GM23338 (cell line): ENCODE measurements around the gene TGIF2. TPM values are rescaled to one million over a fixed set of nuclear protein-coding genes. Genes with fewer than 3 reads are reported as not detected.

ENCODE experiments used
- ATAC-seq: fragments of 200-7000 bp; cut with Tn5 transposase; 3 replicates; pipeline ENCODE4 v1.9.1; 2020
- DNase-seq: peaks from one replicate; pipeline ENCODE4 v3.0.0-alpha.2; 2015; ENCODE audit warnings: low spot score
- H2AFZ ChIP-seq: fragments of 200-600 bp; sonication (generic); 2 replicates; pipeline ENCODE4 v1.8.0; 2016; ENCODE audit warnings: antibody characterized with exemption, mild to moderate bottlenecking, moderate library complexity
- H3F3A ChIP-seq: fragments of 200-600 bp; sonication (generic); replicated peaks from 2 replicates; pipeline ENCODE4 v1.8.0; 2017; ENCODE audit warnings: antibody characterized with exemption, mixed run types, low read depth
- H3K27ac ChIP-seq: fragments of 200-600 bp; sonication (generic); 2 replicates; pipeline ENCODE4 v1.6.1; 2016; ENCODE audit warnings: low read depth
- H3K27me3 ChIP-seq: fragments of 200-600 bp; sonication (generic); 2 replicates; pipeline ENCODE4 v1.8.0; 2016; ENCODE audit warnings: mild to moderate bottlenecking, mixed run types, moderate library complexity; ENCODE audit not compliant: insufficient read depth
- H3K36me3 ChIP-seq: fragments of 200-600 bp; sonication (generic); 2 replicates; pipeline ENCODE4 v1.8.0; 2016; ENCODE audit warnings: mild to moderate bottlenecking; ENCODE audit not compliant: insufficient read depth
- H3K4me1 ChIP-seq: fragments of 200-600 bp; sonication (generic); 2 replicates; pipeline ENCODE4 v1.8.0; 2016; ENCODE audit warnings: mild to moderate bottlenecking, moderate library complexity; ENCODE audit not compliant: insufficient read depth
- H3K4me2 ChIP-seq: fragments of 200-600 bp; sonication (generic); 2 replicates; pipeline ENCODE4 v1.7.1; 2017; ENCODE audit warnings: mixed run types
- H3K4me3 ChIP-seq: fragments of 200-600 bp; sonication (generic); 2 replicates; pipeline ENCODE4 v1.6.1; 2016; ENCODE audit warnings: mixed run types
- H3K79me2 ChIP-seq: fragments of 200-600 bp; sonication (generic); replicated peaks from 2 replicates; pipeline ENCODE4 v1.8.0; 2017; ENCODE audit warnings: mild to moderate bottlenecking; ENCODE audit not compliant: insufficient read depth
- H3K9me2 ChIP-seq: fragments of 200-600 bp; sonication (generic); 2 replicates; pipeline ENCODE4 v1.8.0; 2017; ENCODE audit not compliant: insufficient read depth
- H4K20me1 ChIP-seq: fragments of 200-600 bp; sonication (generic); replicated peaks from 2 replicates; pipeline ENCODE4 v1.8.0; 2017; ENCODE audit warnings: mild to moderate bottlenecking; ENCODE audit not compliant: insufficient read depth
- H3K27ac Mint-ChIP-seq: 2 replicates; pipeline ENCODE4 v1.8.0; 2020; ENCODE audit warnings: inconsistent platforms, mild to moderate bottlenecking, moderate library complexity, mixed read lengths
- H3K27me3 Mint-ChIP-seq: 3 replicates; pipeline ENCODE4 v1.8.0; 2022; ENCODE audit warnings: low read depth, mild to moderate bottlenecking, moderate library complexity, mixed read lengths, inconsistent platforms; ENCODE audit not compliant: insufficient read depth, poor library complexity
- H3K36me3 Mint-ChIP-seq: 3 replicates; pipeline ENCODE4 v1.8.0; 2021; ENCODE audit warnings: low read depth, mild to moderate bottlenecking, inconsistent platforms, moderate library complexity, mixed read lengths
- H3K4me1 Mint-ChIP-seq: 3 replicates; pipeline ENCODE4 v1.8.0; 2020; ENCODE audit warnings: mild to moderate bottlenecking, inconsistent platforms, mixed read lengths
- H3K4me3 Mint-ChIP-seq: 3 replicates; pipeline ENCODE4 v1.8.0; 2021; ENCODE audit warnings: moderate library complexity, mild to moderate bottlenecking, inconsistent platforms, mixed read lengths
- H3K9me3 Mint-ChIP-seq: 3 replicates; pipeline ENCODE4 v1.8.0; 2020; ENCODE audit warnings: moderate library complexity, mild to moderate bottlenecking, inconsistent platforms, mixed read lengths
- CREB1 ChIP-seq: fragments of 250-450 bp; sonication (Bioruptor Pico); IDR thresholded peaks from 2 replicates; pipeline ENCODE4 v1.5.0; 2020; ENCODE audit warnings: low read depth, mild to moderate bottlenecking, moderate library complexity
- ETS1 ChIP-seq: IDR thresholded peaks from 2 replicates; pipeline ENCODE4 v1.6.1; 2016; ENCODE audit warnings: antibody characterized with exemption
- EZH2 ChIP-seq: fragments of 200-600 bp; sonication (generic); IDR thresholded peaks from one replicate; pipeline ENCODE4 v1.8.0; 2017; ENCODE audit warnings: antibody characterized with exemption, mild to moderate bottlenecking, low read depth; ENCODE audit not compliant: unreplicated experiment
- EZH2phosphoT487 ChIP-seq: fragments of 200-600 bp; sonication (generic); IDR thresholded peaks from one replicate; pipeline ENCODE4 v1.8.1; 2018; ENCODE audit warnings: antibody characterized with exemption; ENCODE audit not compliant: unreplicated experiment
- JUNB ChIP-seq: IDR thresholded peaks from one replicate; pipeline ENCODE4 v1.6.1; 2016; ENCODE audit warnings: antibody characterized with exemption; ENCODE audit not compliant: unreplicated experiment
- NANOG ChIP-seq: IDR thresholded peaks from 2 replicates; pipeline ENCODE4 v1.6.1; 2016; ENCODE audit warnings: antibody characterized with exemption, borderline replicate concordance
- POLR2AphosphoS5 ChIP-seq: IDR thresholded peaks from 2 replicates; pipeline ENCODE4 v1.6.1; 2016; ENCODE audit warnings: antibody characterized with exemption, low read depth
- REST ChIP-seq: IDR thresholded peaks from one replicate; pipeline ENCODE4 v1.6.1; 2018; ENCODE audit warnings: antibody characterized with exemption; ENCODE audit not compliant: unreplicated experiment
- STAT1 ChIP-seq: IDR thresholded peaks from one replicate; pipeline ENCODE4 v1.6.1; 2016; ENCODE audit warnings: antibody characterized with exemption; ENCODE audit not compliant: unreplicated experiment
- ZNF114 ChIP-seq: fragments of 250-450 bp; sonication (Bioruptor Pico); IDR thresholded peaks from 2 replicates; pipeline ENCODE4 v1.5.0; 2020; ENCODE audit warnings: mild to moderate bottlenecking, moderate library complexity
- ZNF331 ChIP-seq: fragments of 250-450 bp; sonication (Bioruptor Pico); IDR thresholded peaks from 2 replicates; pipeline ENCODE4 v1.5.0; 2020; ENCODE audit warnings: low read depth, mild to moderate bottlenecking, moderate library complexity
- ZNF462 ChIP-seq: fragments of 250-450 bp; sonication (Bioruptor Pico); IDR thresholded peaks from 2 replicates; pipeline ENCODE4 v1.5.0; 2020; ENCODE audit warnings: mild to moderate bottlenecking, moderate library complexity
- polyA plus RNA-seq: library from polyadenylated mRNA; unstranded; fragments of >200 nt; fragmentation: Nextera tagmentation; extraction: Ambion mirVana; gene quantifications from 2 replicates; pipeline ENCODE4 v1.2.1, GENCODE V29; 2016
- total RNA-seq: library from RNA; depleted of rRNA; stranded (reverse); fragments of >200 nt; shearing (Covaris generic); gene quantifications from 2 replicates; pipeline ENCODE4 v1.2.3, GENCODE V29; 2014
- TF ChIP-seq, protein P1 (sequence below), 2 experiments: fragments of 200-600 bp in 1 of 2; sonication (generic) in 1 of 2; conservative IDR thresholded peaks; 2 replicates each; pipeline versions ENCODE4 v1.5.1 to v1.6.1; 2016 to 2017; ENCODE audit warnings: antibody characterized with exemption in 2 of 2, low read depth in 2 of 2, mild to moderate bottlenecking in 2 of 2, moderate library complexity in 1 of 2

Gene TGIF2
- total and polyA plus RNA-seq, 2 experiments from 2014 or later: 47.6 to 63.2 TPM

GRCh38 chr20:36607586-36608387, 34.4 kb downstream of the TGIF2 start:
- H3K4me2 ChIP-seq: 0 out of 2 replicates have a peak overlapping the region, but pooled peaks have one; percentile 100
- H3K9me3 Mint-ChIP-seq: no peaks in the 10 kb centered on the region
- H2AFZ ChIP-seq: no peak overlapping the region
- H4K20me1 ChIP-seq: peaks cover 26% of the 10 kb centered on the region
- H3K27me3 Mint-ChIP-seq: peaks cover 17% of the 10 kb centered on the region
- H3K9me2 ChIP-seq: no peaks in the 10 kb centered on the region
- peaks cover 60% of the 10 kb centered on the region for H3K36me3 Mint-ChIP-seq
- H3K27ac ChIP-seq: peak overlapping the region; percentile 45; the same call in 1 of the 2 replicates
- TF ChIP-seq ZNF331 (CRISPR knock-in tag): no peak
- no peak for TF ChIP-seq EZH2
- TF ChIP-seq POLR2AphosphoS5: no peak
- no peak for TF ChIP-seq STAT1
- no peak for TF ChIP-seq ZNF114 (CRISPR knock-in tag)
- no peak for TF ChIP-seq NANOG
- no peak for TF ChIP-seq JUNB
- no peak for TF ChIP-seq REST
- TF ChIP-seq, protein P1, sequence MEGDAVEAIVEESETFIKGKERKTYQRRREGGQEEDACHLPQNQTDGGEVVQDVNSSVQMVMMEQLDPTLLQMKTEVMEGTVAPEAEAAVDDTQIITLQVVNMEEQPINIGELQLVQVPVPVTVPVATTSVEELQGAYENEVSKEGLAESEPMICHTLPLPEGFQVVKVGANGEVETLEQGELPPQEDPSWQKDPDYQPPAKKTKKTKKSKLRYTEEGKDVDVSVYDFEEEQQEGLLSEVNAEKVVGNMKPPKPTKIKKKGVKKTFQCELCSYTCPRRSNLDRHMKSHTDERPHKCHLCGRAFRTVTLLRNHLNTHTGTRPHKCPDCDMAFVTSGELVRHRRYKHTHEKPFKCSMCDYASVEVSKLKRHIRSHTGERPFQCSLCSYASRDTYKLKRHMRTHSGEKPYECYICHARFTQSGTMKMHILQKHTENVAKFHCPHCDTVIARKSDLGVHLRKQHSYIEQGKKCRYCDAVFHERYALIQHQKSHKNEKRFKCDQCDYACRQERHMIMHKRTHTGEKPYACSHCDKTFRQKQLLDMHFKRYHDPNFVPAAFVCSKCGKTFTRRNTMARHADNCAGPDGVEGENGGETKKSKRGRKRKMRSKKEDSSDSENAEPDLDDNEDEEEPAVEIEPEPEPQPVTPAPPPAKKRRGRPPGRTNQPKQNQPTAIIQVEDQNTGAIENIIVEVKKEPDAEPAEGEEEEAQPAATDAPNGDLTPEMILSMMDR (conservative IDR thresholded peaks at IDR 0.05; ENCODE audit: low read depth in 2 of 2): no peak
- no peak for TF ChIP-seq ZNF462
- no peak for TF ChIP-seq EZH2phosphoT487
- TF ChIP-seq CREB1: no peak
- no peak for TF ChIP-seq ETS1
- H3K4me3 Mint-ChIP-seq: peak overlapping the region; percentile 99
- peaks cover 23% of the 10 kb centered on the region for H3F3A ChIP-seq
- peaks cover 17% of the 10 kb centered on the region for H3K4me1 Mint-ChIP-seq
- peak overlapping the region; percentile 100 for H3K4me3 ChIP-seq
- peak overlapping the region; percentile 97; the same call in 1 of the 2 replicates for H3K27ac Mint-ChIP-seq
- DNase-seq (no peak), ATAC-seq (no peak)
- peaks cover 37% of the 10 kb centered on the region for H3K79me2 ChIP-seq
- H3K4me1 ChIP-seq: peaks cover 13% of the 10 kb centered on the region
- H3K36me3 ChIP-seq: peaks cover 37% of the 10 kb centered on the region
- no peaks in the 10 kb centered on the region for H3K27me3 ChIP-seq
